ENCODE measurements around the gene TEX13C. TPM values are rescaled to one million over a fixed set of nuclear protein-coding genes. Genes with fewer than 3 reads are reported as not detected.
"Not testable (repeated sequence)": the region's sequence is repeated elsewhere in the genome, so short reads cannot be mapped to it uniquely, and the experiment has no call there.

Gene TEX13C
- total RNA-seq, 1 experiment from 2014 or later = 0.24 TPM

- Histone ChIP-seq H4K8ac (replicated peaks; ENCODE audit: insufficient read length, low read depth, low read length) (no peak overlapping the region), H2BK20ac (ENCODE audit: low read depth, low read length, poor library complexity, severe bottlenecking) (no peak overlapping the region), H2AK5ac (ENCODE audit: insufficient read length, low read length) (no peak overlapping the region), H3K9ac (ENCODE audit: extremely low read depth, insufficient read length, low read length) (no peak overlapping the region), H3K18ac (ENCODE audit: insufficient read length, low read depth, low read length) (no peak overlapping the region), H4K20me1 (ENCODE audit: control insufficient read depth, insufficient read depth, insufficient read length) (no peaks in the 10 kb centered on the region), H3K79me1 (ENCODE audit: insufficient read depth, low read depth, low read length, poor library complexity, severe bottlenecking) (no peaks in the 10 kb centered on the region), H4K91ac (ENCODE audit: insufficient read length, low read depth, low read length) (no peak overlapping the region), H2BK15ac (ENCODE audit: low read depth, low read length) (no peak overlapping the region), H3K23me2 (ENCODE audit: insufficient read length, low read depth, low read length, poor library complexity, severe bottlenecking) (no peaks in the 10 kb centered on the region), H3K56ac (ENCODE audit: insufficient read length, low read depth, low read length) (no peak overlapping the region), H4K5ac (ENCODE audit: insufficient read length, low read depth, low read length) (no peak overlapping the region), H3K23ac (ENCODE audit: insufficient read length, low read depth, low read length) (no peak overlapping the region), H3K4me2 (ENCODE audit: insufficient read depth, insufficient read length, low read length) (no peak overlapping the region), H2BK5ac (ENCODE audit: insufficient read length, low read length) (no peak overlapping the region), H3K79me2 (ENCODE audit: insufficient read depth, low read length) (no peaks in the 10 kb centered on the region), H3T11ph (ENCODE audit: low read length) (no peak overlapping the region), H3K14ac (ENCODE audit: insufficient read depth, low read length) (no peak overlapping the region), H2BK12ac (ENCODE audit: insufficient read length, low read depth, low read length) (no peak overlapping the region), H3K27me3 (ENCODE audit: insufficient read depth, low read length) (no peaks in the 10 kb centered on the region), H3K4ac (ENCODE audit: low read depth, low read length) (no peak overlapping the region), H3K4me1 (ENCODE audit: insufficient read depth, low read length) (no peaks in the 10 kb centered on the region), H2BK120ac (ENCODE audit: low read depth, low read length, poor library complexity, severe bottlenecking) (no peak overlapping the region), H2AFZ (ENCODE audit: low read length) (no peak overlapping the region), H3K27ac (ENCODE audit: insufficient read length, low read depth, low read length) (no peak overlapping the region), H3K9me3 (ENCODE audit: control insufficient read depth, low read depth, low read length) (no peaks in the 10 kb centered on the region)
- no peak for TF ChIP-seq CTCF (conservative IDR thresholded peaks at IDR 0.05)
- no peaks in the 10 kb centered on the region; a peak in 1 of 7 replicates for H3K36me3 Mint-ChIP-seq (ENCODE audit: insufficient read depth in 1 of 3, low read depth in 3 of 3)
- peaks cover 6 to 10% of the 10 kb centered on the region in 2 experiments for H3K9me3 Mint-ChIP-seq
- no peak overlapping the region for H3K4me3 Mint-ChIP-seq
- DNase-seq = no peak
- H3K4me1 Mint-ChIP-seq = no peaks in the 10 kb centered on the region
- H3K27ac Mint-ChIP-seq = no peak overlapping the region
- no peaks in the 10 kb centered on the region for H3K27me3 Mint-ChIP-seq (ENCODE audit: low read depth)
Observed at GRCh38 chrX:125308653-125309052, 11.0 kb upstream of the TEX13C start.

- H3K79me2 ChIP-seq (ENCODE audit: insufficient read depth, low read length); H4K5ac ChIP-seq (ENCODE audit: insufficient read length, low read depth, low read length); H2BK120ac ChIP-seq (ENCODE audit: low read depth, low read length, poor library complexity, severe bottlenecking); H2BK20ac ChIP-seq (ENCODE audit: low read depth, low read length, poor library complexity, severe bottlenecking); H3K27me3 Mint-ChIP-seq (ENCODE audit: low read depth); H3K79me1 ChIP-seq (ENCODE audit: insufficient read depth, low read depth, low read length, poor library complexity, severe bottlenecking); H3K36me3 Mint-ChIP-seq (ENCODE audit: insufficient read depth in 1 of 3, low read depth in 3 of 3); H3K27ac ChIP-seq (ENCODE audit: insufficient read length, low read depth, low read length); DNase-seq; H3K18ac ChIP-seq (ENCODE audit: insufficient read length, low read depth, low read length); H2AFZ ChIP-seq (ENCODE audit: low read length); H3K23me2 ChIP-seq (ENCODE audit: insufficient read length, low read depth, low read length, poor library complexity, severe bottlenecking); H3K4me1 ChIP-seq (ENCODE audit: insufficient read depth, low read length); H2BK5ac ChIP-seq (ENCODE audit: insufficient read length, low read length); H3K27ac Mint-ChIP-seq; H2BK12ac ChIP-seq (ENCODE audit: insufficient read length, low read depth, low read length); H3K9ac ChIP-seq (ENCODE audit: extremely low read depth, insufficient read length, low read length); H3K9me3 ChIP-seq (ENCODE audit: control insufficient read depth, low read depth, low read length); H2AK5ac ChIP-seq (ENCODE audit: insufficient read length, low read length); H3K23ac ChIP-seq (ENCODE audit: insufficient read length, low read depth, low read length); H4K20me1 ChIP-seq (ENCODE audit: control insufficient read depth, insufficient read depth, insufficient read length); H3K14ac ChIP-seq (ENCODE audit: insufficient read depth, low read length); H3K56ac ChIP-seq (ENCODE audit: insufficient read length, low read depth, low read length); H4K8ac ChIP-seq (replicated peaks; ENCODE audit: insufficient read length, low read depth, low read length); H3K27me3 ChIP-seq (ENCODE audit: insufficient read depth, low read length); H3K4me2 ChIP-seq (ENCODE audit: insufficient read depth, insufficient read length, low read length); H3K4ac ChIP-seq (ENCODE audit: low read depth, low read length); H2BK15ac ChIP-seq (ENCODE audit: low read depth, low read length); H3K4me3 Mint-ChIP-seq; H4K91ac ChIP-seq (ENCODE audit: insufficient read length, low read depth, low read length); H3T11ph ChIP-seq (ENCODE audit: low read length); H3K4me1 Mint-ChIP-seq: not testable (repeated sequence)
- peaks cover 11% of the 10 kb centered on the region in 2 experiments; a peak in 4 of 5 replicates for H3K9me3 Mint-ChIP-seq
- WGBS (ENCODE audit: extremely low coverage, insufficient read length, low lambda C conversion rate) = no CpG with 5 or more reads among the region's 17 CpGs
Observed at GRCh38 chrX:125319166-125319565, 505 bp upstream of the TEX13C start.

Measured in H9 (cell line).